Measurements from ENCODE around the gene BARD1.

Gene BARD1

DNA sequence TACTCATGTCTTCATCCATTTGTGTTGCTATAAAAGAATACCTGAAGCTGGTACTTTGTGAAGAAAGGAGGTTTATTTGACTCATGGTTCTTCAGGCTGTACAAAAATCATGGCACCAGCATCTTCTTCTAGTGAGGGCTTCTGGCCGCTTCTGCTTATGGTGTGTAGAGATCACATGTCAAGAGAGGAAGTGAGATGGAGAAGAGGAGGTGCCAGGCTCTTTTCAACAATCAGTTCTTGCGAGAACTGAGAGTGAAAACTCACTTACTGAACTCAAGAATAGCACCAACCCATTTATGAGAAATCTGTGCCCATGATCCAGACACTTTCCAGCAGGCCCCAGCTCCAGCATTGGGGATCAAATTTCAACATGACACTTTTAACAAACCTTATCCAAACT lies 30.0 kb upstream of the BARD1 start:
- Histone ChIP-seq H3K4me2 (ENCODE audit: insufficient read depth, low read length, poor library complexity, severe bottlenecking) (no peak overlapping the region), H3K4ac (ENCODE audit: low read length) (no peak overlapping the region), H3K23ac (ENCODE audit: low read depth, low read length, poor library complexity) (no peak overlapping the region), H3K14ac (ENCODE audit: low read length) (no peak overlapping the region), H3K18ac (ENCODE audit: low read length) (no peak overlapping the region), H2BK15ac (ENCODE audit: low read length) (no peak overlapping the region), H2BK120ac (ENCODE audit: low read depth, low read length) (no peak overlapping the region), H2AK5ac (ENCODE audit: low read depth, low read length) (no peak overlapping the region), H3K27ac (replicated peaks; ENCODE audit: low read length) (no peak overlapping the region), H4K8ac (ENCODE audit: low read depth, low read length) (no peak overlapping the region), H3K79me1 (ENCODE audit: low read depth, low read length) (no peaks in the 10 kb centered on the region), H3K36me3 (replicated peaks in 1 of 2; ENCODE audit: control insufficient read depth in 2 of 2, insufficient read depth in 2 of 2, low read length in 2 of 2) (no peaks in the 10 kb centered on the region), H2AFZ (ENCODE audit: low read length) (no peak overlapping the region), H3K27me3 (ENCODE audit: control insufficient read depth in 3 of 3, insufficient read depth in 3 of 3, low read depth in 1 of 3, low read length in 3 of 3) (no peaks in the 10 kb centered on the region), H2BK5ac (ENCODE audit: low read length) (no peak overlapping the region), H2BK12ac (ENCODE audit: low read length) (no peak overlapping the region), H3K4me3 (ENCODE audit: low read length in 2 of 2) (no peak overlapping the region), H3K9me3 (replicated peaks in 1 of 2; ENCODE audit: control insufficient read depth in 2 of 2, insufficient read depth in 1 of 2, low read depth in 1 of 2, low read length in 2 of 2) (peaks cover 4 to 5% of the 10 kb centered on the region in 2 donors), H4K91ac (ENCODE audit: low read depth, low read length, poor library complexity) (no peak overlapping the region), H3K9ac (ENCODE audit: low read depth, low read length, poor library complexity) (no peak overlapping the region), H3K4me1 (ENCODE audit: control insufficient read depth in 2 of 2, insufficient read depth in 1 of 2, low read depth in 1 of 2, low read length in 2 of 2) (no peaks in the 10 kb centered on the region)
- DNase-seq (ENCODE audit: low spot score), result no peak
- no CpG with 5 or more reads among the region's 2 CpGs for WGBS, 2 donors (ENCODE audit: extremely low coverage in 2 of 2, insufficient read length in 2 of 2, insufficient replicate concordance in 1 of 2)

DNA sequence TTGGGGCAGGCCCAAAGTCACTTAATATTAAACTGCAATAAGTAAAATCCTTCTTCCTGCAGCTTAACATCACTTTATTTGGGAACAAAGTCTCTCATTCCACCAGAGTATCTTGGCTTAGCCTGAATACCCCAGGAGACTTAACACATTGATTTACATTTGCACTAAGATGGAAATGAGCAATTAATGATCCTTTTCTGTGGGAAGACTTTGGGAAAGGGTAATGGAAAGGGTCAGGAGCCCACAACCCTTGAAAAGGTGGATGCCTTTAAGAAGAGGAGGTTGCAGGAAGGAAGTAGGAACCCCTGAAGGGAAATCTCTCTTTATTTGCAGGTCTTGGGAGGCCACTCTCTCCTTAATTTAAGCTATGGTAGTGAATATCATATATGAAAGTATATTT lies 28.0 kb upstream of the BARD1 start:
- Histone ChIP-seq H3K9ac (ENCODE audit: low read depth, low read length, poor library complexity) (no peak overlapping the region), H2BK15ac (ENCODE audit: low read length) (no peak overlapping the region), H3K18ac (ENCODE audit: low read length) (no peak overlapping the region), H3K4me2 (ENCODE audit: insufficient read depth, low read length, poor library complexity, severe bottlenecking) (no peak overlapping the region), H2BK120ac (ENCODE audit: low read depth, low read length) (no peak overlapping the region), H3K79me1 (ENCODE audit: low read depth, low read length) (no peaks in the 10 kb centered on the region), H2BK12ac (ENCODE audit: low read length) (no peak overlapping the region), H4K91ac (ENCODE audit: low read depth, low read length, poor library complexity) (no peak overlapping the region), H2BK5ac (ENCODE audit: low read length) (no peak overlapping the region), H3K14ac (ENCODE audit: low read length) (no peak overlapping the region), H2AK5ac (ENCODE audit: low read depth, low read length) (no peak overlapping the region), H3K27me3 (ENCODE audit: control insufficient read depth in 3 of 3, insufficient read depth in 3 of 3, low read depth in 1 of 3, low read length in 3 of 3) (no peaks in the 10 kb centered on the region), H2AFZ (ENCODE audit: low read length) (no peak overlapping the region), H3K36me3 (replicated peaks in 1 of 2; ENCODE audit: control insufficient read depth in 2 of 2, insufficient read depth in 2 of 2, low read length in 2 of 2) (no peaks in the 10 kb centered on the region), H3K4me1 (ENCODE audit: control insufficient read depth in 2 of 2, insufficient read depth in 1 of 2, low read depth in 1 of 2, low read length in 2 of 2) (no peaks in the 10 kb centered on the region), H3K4me3 (ENCODE audit: low read length in 2 of 2) (no peak overlapping the region), H3K9me3 (replicated peaks in 1 of 2; ENCODE audit: control insufficient read depth in 2 of 2, insufficient read depth in 1 of 2, low read depth in 1 of 2, low read length in 2 of 2) (peaks cover 4 to 5% of the 10 kb centered on the region in 2 donors), H3K27ac (replicated peaks; ENCODE audit: low read length) (no peak overlapping the region), H4K8ac (ENCODE audit: low read depth, low read length) (no peak overlapping the region), H3K23ac (ENCODE audit: low read depth, low read length, poor library complexity) (no peak overlapping the region), H3K4ac (ENCODE audit: low read length) (no peak overlapping the region)
- DNase-seq (ENCODE audit: low spot score), result no peak

DNA sequence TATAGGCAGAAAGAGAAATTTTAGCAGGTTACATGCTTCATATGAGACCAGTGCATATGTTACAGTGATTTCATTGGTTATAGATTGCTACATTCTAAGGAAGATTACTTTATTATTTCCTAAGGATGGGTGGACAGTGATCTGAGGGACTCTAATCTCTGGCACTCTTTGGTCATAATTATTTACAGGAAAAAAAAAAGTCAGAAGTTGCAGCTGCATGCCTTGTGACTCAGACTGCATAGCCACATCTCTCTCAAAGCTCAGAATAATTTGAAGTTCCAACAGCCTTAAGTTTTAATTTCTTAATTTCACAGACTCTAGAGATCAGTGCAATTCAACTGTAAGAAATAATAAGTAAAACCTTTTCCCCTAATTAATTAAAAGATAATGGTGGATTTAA lies 27.1 kb upstream of the BARD1 start:
- H3K23ac ChIP-seq (ENCODE audit: low read depth, low read length, poor library complexity), result no peak overlapping the region
- H3K4me2 ChIP-seq (ENCODE audit: insufficient read depth, low read length, poor library complexity, severe bottlenecking), result no peak overlapping the region
- no peaks in the 10 kb centered on the region for H3K4me1 ChIP-seq (ENCODE audit: control insufficient read depth in 2 of 2, insufficient read depth in 1 of 2, low read depth in 1 of 2, low read length in 2 of 2)
- H2BK120ac ChIP-seq (ENCODE audit: low read depth, low read length), result no peak overlapping the region
- H4K91ac ChIP-seq (ENCODE audit: low read depth, low read length, poor library complexity), result no peak overlapping the region
- H2AFZ ChIP-seq (ENCODE audit: low read length), result no peak overlapping the region
- H3K18ac ChIP-seq (ENCODE audit: low read length), result no peak overlapping the region
- H3K4ac ChIP-seq (ENCODE audit: low read length), result no peak overlapping the region
- no peak overlapping the region for H2BK5ac ChIP-seq (ENCODE audit: low read length)
- H3K27ac ChIP-seq (replicated peaks; ENCODE audit: low read length), result no peak overlapping the region
- no peak overlapping the region for H3K4me3 ChIP-seq (ENCODE audit: low read length in 2 of 2)
- no peak for DNase-seq (ENCODE audit: low spot score)
- H2BK12ac ChIP-seq (ENCODE audit: low read length), result no peak overlapping the region
- H3K9ac ChIP-seq (ENCODE audit: low read depth, low read length, poor library complexity), result no peak overlapping the region
- H2AK5ac ChIP-seq (ENCODE audit: low read depth, low read length), result no peak overlapping the region
- H3K27me3 ChIP-seq (ENCODE audit: control insufficient read depth in 3 of 3, insufficient read depth in 3 of 3, low read depth in 1 of 3, low read length in 3 of 3), result no peaks in the 10 kb centered on the region
- no peaks in the 10 kb centered on the region for H3K36me3 ChIP-seq (replicated peaks in 1 of 2; ENCODE audit: control insufficient read depth in 2 of 2, insufficient read depth in 2 of 2, low read length in 2 of 2)
- no peak overlapping the region for H4K8ac ChIP-seq (ENCODE audit: low read depth, low read length)
- H3K14ac ChIP-seq (ENCODE audit: low read length), result no peak overlapping the region
- H3K9me3 ChIP-seq (replicated peaks in 1 of 2; ENCODE audit: control insufficient read depth in 2 of 2, insufficient read depth in 1 of 2, low read depth in 1 of 2, low read length in 2 of 2), result peaks cover 4 to 5% of the 10 kb centered on the region in 2 donors
- no peaks in the 10 kb centered on the region for H3K79me1 ChIP-seq (ENCODE audit: low read depth, low read length)
- H2BK15ac ChIP-seq (ENCODE audit: low read length), result no peak overlapping the region

DNA sequence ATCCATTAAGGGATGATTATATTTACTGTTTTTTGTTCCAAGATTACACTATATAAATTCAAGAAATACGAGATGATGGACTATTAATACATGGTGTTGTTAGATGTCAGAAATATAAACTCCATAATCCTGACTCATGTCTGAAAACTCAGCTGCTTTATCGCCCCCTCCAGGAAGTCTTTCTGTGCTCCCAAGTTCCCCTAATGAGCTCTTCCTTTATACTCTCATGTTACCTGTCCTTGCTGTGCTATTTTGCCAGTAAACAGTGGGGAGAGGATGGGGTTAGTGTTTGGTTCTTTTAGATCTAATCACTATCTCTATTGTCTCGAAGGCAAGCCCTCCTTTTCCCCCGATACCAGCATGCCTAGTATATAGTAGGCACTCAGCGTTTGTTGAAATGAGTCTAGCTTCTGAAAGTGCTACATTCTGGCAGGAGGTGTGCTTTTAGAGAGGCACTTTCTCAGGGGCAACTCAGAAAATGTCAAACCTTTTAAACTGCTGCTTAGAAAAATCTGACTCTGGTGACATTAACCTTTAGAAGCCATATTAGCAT lies 21.4 kb upstream of the BARD1 start:
- no peak for DNase-seq (ENCODE audit: low spot score)
- no peaks in the 10 kb centered on the region for H3K9me3 ChIP-seq (replicated peaks in 1 of 2; ENCODE audit: control insufficient read depth in 2 of 2, insufficient read depth in 1 of 2, low read depth in 1 of 2, low read length in 2 of 2)
- no peak overlapping the region for H2AFZ ChIP-seq (ENCODE audit: low read length)
- H3K27me3 ChIP-seq (ENCODE audit: control insufficient read depth in 3 of 3, insufficient read depth in 3 of 3, low read depth in 1 of 3, low read length in 3 of 3), result no peaks in the 10 kb centered on the region
- no peak overlapping the region for H3K4me2 ChIP-seq (ENCODE audit: insufficient read depth, low read length, poor library complexity, severe bottlenecking)
- H2BK15ac ChIP-seq (ENCODE audit: low read length), result no peak overlapping the region
- H3K4me3 ChIP-seq (ENCODE audit: low read length in 2 of 2), result no peak overlapping the region
- H3K4me1 ChIP-seq (ENCODE audit: control insufficient read depth in 2 of 2, insufficient read depth in 1 of 2, low read depth in 1 of 2, low read length in 2 of 2), result no peaks in the 10 kb centered on the region
- no peaks in the 10 kb centered on the region for H3K36me3 ChIP-seq (replicated peaks in 1 of 2; ENCODE audit: control insufficient read depth in 2 of 2, insufficient read depth in 2 of 2, low read length in 2 of 2)
- H4K91ac ChIP-seq (ENCODE audit: low read depth, low read length, poor library complexity), result no peak overlapping the region
- no peak overlapping the region for H2BK5ac ChIP-seq (ENCODE audit: low read length)
- no peak overlapping the region for H2BK120ac ChIP-seq (ENCODE audit: low read depth, low read length)
- no peak overlapping the region for H3K9ac ChIP-seq (ENCODE audit: low read depth, low read length, poor library complexity)
- no peak overlapping the region for H3K4ac ChIP-seq (ENCODE audit: low read length)
- no peak overlapping the region for H3K14ac ChIP-seq (ENCODE audit: low read length)
- no peak overlapping the region for H3K23ac ChIP-seq (ENCODE audit: low read depth, low read length, poor library complexity)
- no peak overlapping the region for H2BK12ac ChIP-seq (ENCODE audit: low read length)
- no CpG with 5 or more reads among the region's 5 CpGs for WGBS, 2 donors (ENCODE audit: extremely low coverage in 2 of 2, insufficient read length in 2 of 2, insufficient replicate concordance in 1 of 2)
- no peaks in the 10 kb centered on the region for H3K79me1 ChIP-seq (ENCODE audit: low read depth, low read length)
- H2AK5ac ChIP-seq (ENCODE audit: low read depth, low read length), result no peak overlapping the region
- H3K18ac ChIP-seq (ENCODE audit: low read length), result no peak overlapping the region
- no peak overlapping the region for H4K8ac ChIP-seq (ENCODE audit: low read depth, low read length)
- no peak overlapping the region for H3K27ac ChIP-seq (replicated peaks; ENCODE audit: low read length)
